HepG2 (cell line): Measurements from ENCODE around the gene ST6GALNAC2. TPM values are rescaled to one million over a fixed set of nuclear protein-coding genes. Genes with fewer than 3 reads are reported as not detected.

Source experiments
- DMAP1 ChIP-seq: IDR thresholded peaks from 2 replicates; pipeline ENCODE4 v1.6.1; 2016
- FOXM1 ChIP-seq: sonication (generic); formaldehyde crosslinking; IDR thresholded peaks from 2 replicates; pipeline ENCODE4 v1.5.0; 2020; ENCODE audit warnings: missing genetic modification reagents
- HNF4G ChIP-seq, 2 experiments: sonication (generic) in 1 of 2; formaldehyde crosslinking in 1 of 2; IDR thresholded peaks; 2 replicates each; pipeline versions ENCODE4 v1.4.0 to v1.6.1; 2011 to 2020; ENCODE audit warnings: borderline replicate concordance in 2 of 2, low read depth in 2 of 2, mild to moderate bottlenecking in 2 of 2, low read length in 1 of 2, missing genetic modification reagents in 1 of 2, moderate library complexity in 1 of 2
- ISL2 ChIP-seq: sonication (generic); formaldehyde crosslinking; IDR thresholded peaks from 2 replicates; pipeline ENCODE4 v1.5.0; 2020; ENCODE audit warnings: missing genetic modification reagents
- NCOA5 ChIP-seq: sonication (generic); formaldehyde crosslinking; IDR thresholded peaks from 2 replicates; pipeline ENCODE4 v1.4.0; 2020; ENCODE audit warnings: missing genetic modification reagents
- NCOR1 ChIP-seq: fragments of 200-600 bp; sonication (generic); IDR thresholded peaks from 2 replicates; pipeline ENCODE4 v1.7.0; 2017; ENCODE audit warnings: antibody characterized with exemption, low read length, borderline replicate concordance
- NKX3-1 ChIP-seq: sonication (generic); formaldehyde crosslinking; IDR thresholded peaks from 2 replicates; pipeline ENCODE4 v1.5.0; 2020; ENCODE audit warnings: missing genetic modification reagents
- POLR2A ChIP-seq, 2 experiments: IDR thresholded peaks; 2 replicates each; pipeline ENCODE4 v1.6.1; 2011; ENCODE audit warnings: low read depth in 2 of 2, low read length in 2 of 2, mild to moderate bottlenecking in 1 of 2, moderate library complexity in 1 of 2; ENCODE audit not compliant: insufficient read depth in 1 of 2
- PRDM4 ChIP-seq: sonication (generic); formaldehyde crosslinking; IDR thresholded peaks from 2 replicates; pipeline ENCODE4 v1.9.0; 2021; ENCODE audit warnings: missing genetic modification reagents, borderline replicate concordance
- SIX1 ChIP-seq: sonication (generic); formaldehyde crosslinking; IDR thresholded peaks from 2 replicates; pipeline ENCODE4 v1.4.0; 2020; ENCODE audit warnings: missing genetic modification reagents, borderline replicate concordance
- SNRNP70 ChIP-seq: fragments of 200-400 bp; formaldehyde crosslinking; IDR thresholded peaks from 2 replicates; pipeline ENCODE4 v1.6.1; 2017; ENCODE audit warnings: mild to moderate bottlenecking, low read depth, low read length, moderate library complexity
- ZFP90 ChIP-seq: sonication (generic); formaldehyde crosslinking; IDR thresholded peaks from 2 replicates; pipeline ENCODE4 v1.8.0; 2022; ENCODE audit warnings: missing genetic modification reagents, mild to moderate bottlenecking, inconsistent platforms, borderline replicate concordance
- ZNF124 ChIP-seq: sonication (generic); formaldehyde crosslinking; IDR thresholded peaks from 2 replicates; pipeline ENCODE4 v1.4.0; 2020; ENCODE audit warnings: missing genetic modification reagents
- ZNF264 ChIP-seq: sonication (generic); formaldehyde crosslinking; IDR thresholded peaks from 2 replicates; pipeline ENCODE4 v1.4.0; 2020; ENCODE audit warnings: missing genetic modification reagents
- ZNF354B ChIP-seq: sonication (generic); formaldehyde crosslinking; IDR thresholded peaks from 2 replicates; pipeline ENCODE4 v1.8.0; 2022; ENCODE audit warnings: mild to moderate bottlenecking, missing genetic modification reagents
- ZNF576 ChIP-seq: sonication (generic); formaldehyde crosslinking; IDR thresholded peaks from 2 replicates; pipeline ENCODE4 v1.4.0; 2020; ENCODE audit warnings: mild to moderate bottlenecking, missing genetic modification reagents
- ZNF770 ChIP-seq: sonication (generic); formaldehyde crosslinking; IDR thresholded peaks from 2 replicates; pipeline ENCODE4 v1.5.0; 2020; ENCODE audit warnings: mild to moderate bottlenecking, missing genetic modification reagents
- ZNF772 ChIP-seq: sonication (generic); formaldehyde crosslinking; IDR thresholded peaks from 2 replicates; pipeline ENCODE4 v1.5.0; 2020; ENCODE audit warnings: mild to moderate bottlenecking, missing genetic modification reagents
- ZNF790 ChIP-seq: sonication (generic); formaldehyde crosslinking; IDR thresholded peaks from 2 replicates; pipeline ENCODE4 v1.8.0; 2022; ENCODE audit warnings: missing genetic modification reagents, mild to moderate bottlenecking, borderline replicate concordance
- polyA plus RNA-seq, 8 experiments: library from polyadenylated mRNA; depleted of rRNA in 3 of 8; stranded (reverse) in 7 of 8; unstranded in 1 of 8; fragments of >200 nt; fragmentation: Illumina TruSeq in 4 of 8; extraction: Trizol in 4 of 8; gene quantifications; 2 replicates each; pipeline versions ENCODE4 v1.2.1 to v1.2.3, GENCODE V29; 2011 to 2016; ENCODE audit warnings: low read depth in 4 of 8, missing spikeins in 1 of 8, mixed read lengths in 1 of 8; ENCODE audit not compliant: insufficient read depth in 1 of 8
- total RNA-seq, 5 experiments: library from RNA; depleted of rRNA; stranded (reverse); fragments of >200 nt; fragmentation: Illumina TruSeq; extraction: Trizol; gene quantifications; 2 replicates each; pipeline ENCODE4 v1.2.3, GENCODE V29; 2016; ENCODE audit warnings: low read depth in 1 of 5
- TF ChIP-seq, protein P1 (sequence below): sonication (generic); formaldehyde crosslinking; IDR thresholded peaks from 2 replicates; pipeline ENCODE4 v1.4.0; 2020; ENCODE audit warnings: mild to moderate bottlenecking, low read depth, missing genetic modification reagents
- TF ChIP-seq, protein P2 (sequence below): sonication (generic); formaldehyde crosslinking; conservative IDR thresholded peaks from 2 replicates; pipeline ENCODE4 v1.4.0; 2020; ENCODE audit warnings: missing genetic modification reagents

The ST6GALNAC2 gene
- total and polyA plus RNA-seq, 2 of the 13 experiments (the other 11 are each of a cell fraction or from before 2014, with no cell fraction given): 0.12 to 0.49 TPM

GRCh38 chr17:76558198-76559095 is 27.2 kb downstream of the ST6GALNAC2 start (continued):
- TF ChIP-seq ISL2 (CRISPR knock-in tag) (0 out of 2 replicates have a peak, but pooled peaks have one; percentile 37), ZNF576 (CRISPR knock-in tag) (no peak), ZNF790 (no peak), SNRNP70 (no peak), PRDM4 (CRISPR knock-in tag) (no peak), SIX1 (0 out of 2 replicates have a peak, but pooled peaks have one; percentile 10), ZNF124 (CRISPR knock-in tag) (peak; percentile 60; the same call in 1 of the 2 replicates), HNF4G (IDR thresholded peaks at IDR 0.05; ENCODE audit: borderline replicate concordance, low read depth, low read length) (no peak), HNF4G (CRISPR knock-in tag; IDR thresholded peaks at IDR 0.05; ENCODE audit: borderline replicate concordance, low read depth) (no peak), FOXM1 (CRISPR knock-in tag) (no peak), ZNF772 (CRISPR knock-in tag) (no peak), ZNF354B (CRISPR knock-in tag) (no peak), POLR2A (IDR thresholded peaks at IDR 0.05; ENCODE audit: insufficient read depth in 1 of 2, low read depth in 2 of 2, low read length in 2 of 2) (no peak), ZFP90 (CRISPR knock-in tag) (0 out of 2 replicates have a peak, but pooled peaks have one; percentile 15), DMAP1 (CRISPR knock-in tag) (no peak), NCOR1 (no peak), ZNF264 (0 out of 2 replicates have a peak, but pooled peaks have one; percentile 37), NCOA5 (CRISPR knock-in tag) (no peak), ZNF770 (no peak), NKX3-1 (peak; percentile 74; the same call in 1 of the 2 replicates)
- TF ChIP-seq, protein P1, sequence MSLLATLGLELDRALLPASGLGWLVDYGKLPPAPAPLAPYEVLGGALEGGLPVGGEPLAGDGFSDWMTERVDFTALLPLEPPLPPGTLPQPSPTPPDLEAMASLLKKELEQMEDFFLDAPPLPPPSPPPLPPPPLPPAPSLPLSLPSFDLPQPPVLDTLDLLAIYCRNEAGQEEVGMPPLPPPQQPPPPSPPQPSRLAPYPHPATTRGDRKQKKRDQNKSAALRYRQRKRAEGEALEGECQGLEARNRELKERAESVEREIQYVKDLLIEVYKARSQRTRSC: no peak
- TF ChIP-seq, protein P2, sequence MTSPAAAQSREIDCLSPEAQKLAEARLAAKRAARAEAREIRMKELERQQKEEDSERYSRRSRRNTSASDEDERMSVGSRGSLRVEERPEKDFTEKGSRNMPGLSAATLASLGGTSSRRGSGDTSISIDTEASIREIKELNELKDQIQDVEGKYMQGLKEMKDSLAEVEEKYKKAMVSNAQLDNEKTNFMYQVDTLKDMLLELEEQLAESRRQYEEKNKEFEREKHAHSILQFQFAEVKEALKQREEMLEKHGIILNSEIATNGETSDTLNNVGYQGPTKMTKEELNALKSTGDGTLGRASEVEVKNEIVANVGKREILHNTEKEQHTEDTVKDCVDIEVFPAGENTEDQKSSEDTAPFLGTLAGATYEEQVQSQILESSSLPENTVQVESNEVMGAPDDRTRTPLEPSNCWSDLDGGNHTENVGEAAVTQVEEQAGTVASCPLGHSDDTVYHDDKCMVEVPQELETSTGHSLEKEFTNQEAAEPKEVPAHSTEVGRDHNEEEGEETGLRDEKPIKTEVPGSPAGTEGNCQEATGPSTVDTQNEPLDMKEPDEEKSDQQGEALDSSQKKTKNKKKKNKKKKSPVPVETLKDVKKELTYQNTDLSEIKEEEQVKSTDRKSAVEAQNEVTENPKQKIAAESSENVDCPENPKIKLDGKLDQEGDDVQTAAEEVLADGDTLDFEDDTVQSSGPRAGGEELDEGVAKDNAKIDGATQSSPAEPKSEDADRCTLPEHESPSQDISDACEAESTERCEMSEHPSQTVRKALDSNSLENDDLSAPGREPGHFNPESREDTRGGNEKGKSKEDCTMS (CRISPR knock-in tag): no peak
